Endothelial cell of umbilical vein (primary cell): Measurements from ENCODE around the gene SLFNL1. TPM values are rescaled to one million over a fixed set of nuclear protein-coding genes. Genes with fewer than 3 reads are reported as not detected.

ENCODE experiments used
- Bru-seq: library from RNA; stranded (reverse); fragments of 400-500 nt; gene quantifications from one replicate; lab custom pipeline; 2021; lab: Mats Ljungman, UMichigan
- BruChase-seq, 2 experiments: library from RNA; stranded (reverse); fragments of 400-500 nt; gene quantifications; one replicate each; lab custom pipeline; 2021; lab: Mats Ljungman, UMichigan
- BruUV-seq: library from RNA; stranded (reverse); fragments of 400-500 nt; replicated peaks from 2 replicates; lab custom pipeline; 2021; lab: Mats Ljungman, UMichigan
- CTCF ChIA-PET: fragments of 300-600, 350-600 bp; sonication (Branson Sonifier 250); formaldehyde crosslinking; loops from one replicate; lab custom pipeline; 2021; ENCODE audit warnings: antibody characterized with exemption, inconsistent platforms; lab: Charles Lee
- POLR2A ChIA-PET: fragments of 300-600, 350-600 bp; sonication (Branson Sonifier 250); formaldehyde crosslinking; loops from one replicate; lab custom pipeline; 2021; ENCODE audit warnings: antibody characterized with exemption, inconsistent platforms; lab: Charles Lee
- DNase-seq: peaks from one replicate; pipeline ENCODE4 v3.0.0-alpha.2; 2011; ENCODE audit warnings: low read depth, low spot score
- FAIRE-seq: peaks from 2 replicates; lab custom pipeline; 2011; peaks lifted over from hg19 to GRCh38; lab: Jason Lieb, UNC
- H2AFZ ChIP-seq: 2 replicates; pipeline ENCODE4 v1.6.0; 2012; ENCODE audit warnings: low read depth, low read length, control low read depth, inconsistent platforms
- H3K27ac ChIP-seq: 2 replicates; pipeline ENCODE4 v1.5.1; 2011; ENCODE audit warnings: low read depth, mild to moderate bottlenecking, control low read depth, low read length, moderate library complexity; ENCODE audit not compliant: insufficient read depth
- H3K27me3 ChIP-seq, 2 experiments: 2 replicates each; pipeline versions ENCODE4 v1.6.0 to v1.6.1; 2011; ENCODE audit warnings: low read length in 2 of 2, mixed read lengths in 1 of 2; ENCODE audit not compliant: control insufficient read depth in 2 of 2, insufficient read depth in 2 of 2
- H3K36me3 ChIP-seq, 2 experiments: 2 replicates in 1 of 2; 3 replicates in 1 of 2; pipeline ENCODE4 v1.5.1; 2011; ENCODE audit warnings: low read length in 2 of 2, mild to moderate bottlenecking in 1 of 2, moderate library complexity in 1 of 2; ENCODE audit not compliant: control insufficient read depth in 2 of 2, insufficient read depth in 2 of 2; ENCODE audit errors: extremely low read depth in 1 of 2
- H3K4me1 ChIP-seq: 3 replicates; pipeline ENCODE4 v1.5.1; 2011; ENCODE audit warnings: mild to moderate bottlenecking, low read length; ENCODE audit not compliant: control insufficient read depth, insufficient read depth; ENCODE audit errors: extremely low read depth
- H3K4me2 ChIP-seq: 2 replicates; pipeline ENCODE4 v1.6.1; 2011; ENCODE audit warnings: low read length, control low read depth, mixed read lengths; ENCODE audit not compliant: insufficient read depth
- H3K4me3 ChIP-seq, 3 experiments: fragments of 200-600 bp in 1 of 3; sonication (generic), shearing (Covaris generic) in 1 of 3; replicated peaks in 1 of 3; 2 replicates each; pipeline ENCODE4 v1.5.1; 2011 to 2016; ENCODE audit warnings: control low read depth in 3 of 3, low read length in 3 of 3, mild to moderate bottlenecking in 2 of 3, inconsistent platforms in 1 of 3, low read depth in 1 of 3, moderate library complexity in 1 of 3; ENCODE audit not compliant: insufficient read depth in 1 of 3
- H3K79me2 ChIP-seq: 2 replicates; pipeline ENCODE4 v1.6.0; 2012; ENCODE audit warnings: low read length, inconsistent platforms; ENCODE audit not compliant: control insufficient read depth, insufficient read depth
- H3K9ac ChIP-seq: replicated peaks from 2 replicates; pipeline ENCODE3; 2011; ENCODE audit warnings: low read length, control low read depth; ENCODE audit not compliant: insufficient read depth; ENCODE audit errors: extremely low read depth
- H3K9me1 ChIP-seq: replicated peaks from 3 replicates; pipeline ENCODE4 v1.6.0; 2011; ENCODE audit warnings: mild to moderate bottlenecking, low read length; ENCODE audit not compliant: control insufficient read depth, insufficient read depth; ENCODE audit errors: extremely low read depth
- H3K9me3 ChIP-seq: replicated peaks from 2 replicates; pipeline ENCODE4 v1.5.1; 2012; ENCODE audit warnings: low read length, inconsistent platforms; ENCODE audit not compliant: control insufficient read depth, insufficient read depth
- H4K20me1 ChIP-seq: replicated peaks from 2 replicates; pipeline ENCODE3; 2011; ENCODE audit warnings: mild to moderate bottlenecking, low read length; ENCODE audit not compliant: control insufficient read depth, insufficient read depth; ENCODE audit errors: extremely low read depth
- CTCF ChIP-seq, 2 donors: IDR thresholded peaks; 1 replicate in 1 of 2; 2 replicates in 1 of 2; pipeline ENCODE4 v1.5.1; 2011; ENCODE audit warnings: low read length in 2 of 2, mild to moderate bottlenecking in 2 of 2, moderate library complexity in 2 of 2, control low read depth in 1 of 2, inconsistent platforms in 1 of 2, low read depth in 1 of 2; ENCODE audit not compliant: insufficient read depth in 1 of 2; ENCODE audit errors: extremely low read depth in 1 of 2
- MYC ChIP-seq: IDR thresholded peaks from one replicate; pipeline ENCODE4 v1.6.1; 2011; ENCODE audit warnings: mild to moderate bottlenecking, low read depth, low read length
- POLR2A ChIP-seq: IDR thresholded peaks from 2 replicates; pipeline ENCODE4 v1.6.1; 2012; ENCODE audit warnings: low read depth, mild to moderate bottlenecking, control low read depth, low read length
- POLR2AphosphoS5 ChIP-seq: IDR thresholded peaks from 2 replicates; pipeline ENCODE4 v1.6.1; 2012; ENCODE audit warnings: low read depth, mild to moderate bottlenecking, control low read depth, low read length, moderate library complexity; ENCODE audit not compliant: insufficient read depth
- dilution Hi-C: fragments of 300-500 bp; cut with MboI; formaldehyde crosslinking; loops from one replicate; pipeline ENCODE4 v1.15.0; 2019; ENCODE audit warnings: low sequenced_read_pairs; ENCODE audit not compliant: extremely low pct_ligation_motif_present
- intact Hi-C: fragments of 100-400 bp; cut with micrococcal nuclease; formaldehyde crosslinking; loops from one replicate; pipeline ENCODE4 v1.10.0; 2022
- long read RNA-seq: library from polyadenylated mRNA; stranded (forward); transcript quantifications from one replicate; pipeline ENCODE4 v2.0.0, GENCODE V29; 2021
- polyA minus RNA-seq, 3 experiments: library from RNA; depleted of rRNA, polyadenylated mRNA; stranded (reverse); fragments of >200 nt; gene quantifications; 1 replicate in 1 of 3; 2 replicates in 2 of 3; pipeline ENCODE4 v1.2.3, GENCODE V29; 2011
- polyA plus RNA-seq, 4 experiments: library from polyadenylated mRNA; depleted of rRNA in 3 of 4; stranded (reverse) in 3 of 4; unstranded in 1 of 4; fragments of >200 nt; gene quantifications; 2 replicates each; pipeline versions ENCODE4 v1.2.1 to v1.2.3, GENCODE V29; 2011 to 2012; ENCODE audit warnings: missing spikeins in 1 of 4
- total RNA-seq: library from RNA; stranded (reverse); gene quantifications from 2 replicates; pipeline ENCODE4 v1.2.3, GENCODE V29; 2021

Gene SLFNL1
- total RNA-seq (0.29 and 0.39 TPM in 2 replicates), polyA plus RNA-seq (0.14 and 0.25 TPM in 2 replicates), polyA minus RNA-seq (0.34 and 0.45 TPM in 2 replicates), Bru-seq, nascent RNA (percentile 28 among the genes with signal in this experiment), BruChase-seq, experiment 1, labeled RNA remaining after a 6-hour chase (percentile 43 among the genes with signal in this experiment), BruChase-seq, experiment 2, labeled RNA remaining after a 2-hour chase (percentile 35 among the genes with signal in this experiment)
- 0.03 and 0.04 TPM in 2 replicates for polyA plus RNA-seq (2011; cell fraction: cytosol; rRNA removed)
- 0.63 and 0.84 TPM in 2 replicates for polyA plus RNA-seq (2011; cell fraction: nucleus; rRNA removed)
- polyA plus RNA-seq (2012) = 0.27 and 0.40 TPM in 2 replicates
- polyA minus RNA-seq (2011; cell fraction: cytosol; rRNA and poly(A)+ RNA removed) = not detected
- polyA minus RNA-seq (2011; cell fraction: nucleus; rRNA and poly(A)+ RNA removed) = 0.82 and 2.7 TPM in 2 replicates
- long read RNA-seq, partial matches to known transcripts = 0 of 46 reads
- long read RNA-seq, other reads (novel, unspliced or antisense) = 46 of 46 reads

- Histone ChIP-seq H3K27me3 (no peaks in the 10 kb centered on the region), H3K9me1 (no peaks in the 10 kb centered on the region), H3K4me2 (no peak within 1 kb of the TSS), H3K4me1 (peaks cover 27% of the 10 kb centered on the region), H3K36me3 (peaks cover 0 to 12% of the 10 kb centered on the region in 2 experiments), H3K79me2 (no peaks in the 10 kb centered on the region), H3K27ac (no peak within 1 kb of the TSS), H3K4me3 (no peak within 1 kb of the TSS), H2AFZ (no peak within 1 kb of the TSS), H4K20me1 (no peaks in the 10 kb centered on the region), H3K9ac (no peak within 1 kb of the TSS), H3K9me3 (no peaks in the 10 kb centered on the region)
- CTCF ChIA-PET = interaction anchor here (0.6 to 5.0 kb wide), 5 partner anchors 14 to 219 kb away, joined by 3 to 36 read pairs (median 3); no protein-coding TSS in a partner anchor
- dilution Hi-C loops (no loop called here), intact Hi-C loops (loop anchor here (5.0 kb wide), 1 partner anchor 411 kb away; no protein-coding TSS in a partner anchor)
- BruUV-seq = no TSS peak
- FAIRE-seq (peak; percentile 74), DNase-seq (no peak)
- TF ChIP-seq POLR2A = peak; percentile 67
- no peak for TF ChIP-seq MYC
- peak; percentile 54 for TF ChIP-seq POLR2AphosphoS5
- no peak for TF ChIP-seq CTCF (IDR thresholded peaks at IDR 0.05; ENCODE audit: extremely low read depth in 1 of 2, insufficient read depth in 1 of 2, low read depth in 1 of 2, low read length in 2 of 2)
- POLR2A ChIA-PET = no interaction called here
Measured at GRCh38 chr1:41021526-41022308, at the start of gene SLFNL1. TSS of gene SLFNL1 (minus strand) at chr1:41021725. CDS start at chr1:41020660, 1,065 bp downstream.
